H1 (cell line): ENCODE measurements around the gene THRB. TPM values are rescaled to one million over a fixed set of nuclear protein-coding genes. Genes with fewer than 3 reads are reported as not detected.

Experiments used
- CTCF ChIA-PET: fragments of 300-600 bp; sonication (Branson Sonifier 250); formaldehyde crosslinking; loops from one replicate; lab custom pipeline; 2021; ENCODE audit not compliant: partially characterized antibody; lab: Charles Lee
- POLR2A ChIA-PET: fragments of 300-600 bp; sonication (Branson Sonifier 250); formaldehyde crosslinking; loops from one replicate; lab custom pipeline; 2021; ENCODE audit warnings: inconsistent platforms; ENCODE audit not compliant: partially characterized antibody; lab: Charles Lee
- DNase-seq, 2 experiments: peaks; one replicate each; pipeline versions ENCODE4 v3.0.0 to v3.0.0-alpha.2; 2010 to 2022; ENCODE audit warnings: low spot score in 2 of 2, low read depth in 1 of 2, mixed read lengths in 1 of 2
- FAIRE-seq: peaks from 2 replicates; lab custom pipeline; 2011; peaks lifted over from hg19 to GRCh38; lab: Jason Lieb, UNC
- H2AFZ ChIP-seq: 2 replicates; pipeline ENCODE4 v1.8.1; 2012; ENCODE audit warnings: low read length, inconsistent platforms
- H2AK5ac ChIP-seq: 2 replicates; pipeline ENCODE4 v1.6.1; 2013; ENCODE audit warnings: low read depth, low read length
- H2BK120ac ChIP-seq: replicated peaks from 2 replicates; pipeline ENCODE3; 2013; ENCODE audit warnings: low read depth, low read length, inconsistent platforms
- H2BK12ac ChIP-seq: 2 replicates; pipeline ENCODE4 v1.6.1; 2013; ENCODE audit warnings: low read depth, low read length
- H2BK15ac ChIP-seq: 2 replicates; pipeline ENCODE4 v1.6.1; 2013; ENCODE audit warnings: low read length
- H2BK20ac ChIP-seq: 2 replicates; pipeline ENCODE4 v1.6.1; 2013; ENCODE audit warnings: low read length
- H2BK5ac ChIP-seq: 2 replicates; pipeline ENCODE4 v1.6.1; 2013; ENCODE audit warnings: low read depth, low read length
- H3K14ac ChIP-seq: 2 replicates; pipeline ENCODE4 v1.6.1; 2013; ENCODE audit warnings: inconsistent platforms; ENCODE audit not compliant: insufficient read length
- H3K18ac ChIP-seq: 2 replicates; pipeline ENCODE4 v1.6.1; 2013; ENCODE audit warnings: low read length; ENCODE audit errors: extremely low read depth
- H3K23ac ChIP-seq: 2 replicates; pipeline ENCODE4 v1.6.1; 2013; ENCODE audit warnings: inconsistent platforms; ENCODE audit not compliant: insufficient read length
- H3K23me2 ChIP-seq: 2 replicates; pipeline ENCODE4 v1.6.1; 2013; ENCODE audit warnings: low read depth, low read length
- H3K27ac ChIP-seq: 2 replicates; pipeline ENCODE4 v1.6.1; 2011; ENCODE audit warnings: low read depth, low read length, inconsistent platforms
- H3K27me3 ChIP-seq, 4 experiments: replicated peaks in 1 of 4; 1 replicate in 1 of 4; 2 replicates in 3 of 4; pipeline versions ENCODE4 v1.6.1 to v1.8.1; 2011 to 2013; ENCODE audit warnings: low read length in 3 of 4, mild to moderate bottlenecking in 3 of 4, inconsistent platforms in 2 of 4, mixed read lengths in 2 of 4, moderate library complexity in 1 of 4; ENCODE audit not compliant: control insufficient read depth in 3 of 4, insufficient read depth in 3 of 4; ENCODE audit errors: extremely low read depth in 1 of 4
- H3K36me3 ChIP-seq, 4 experiments: 2 replicates each; pipeline versions ENCODE4 v1.6.1 to v1.8.1; 2011 to 2013; ENCODE audit warnings: mild to moderate bottlenecking in 4 of 4, low read length in 3 of 4, moderate library complexity in 2 of 4, control low read depth in 1 of 4, inconsistent platforms in 1 of 4; ENCODE audit not compliant: insufficient read depth in 4 of 4, control insufficient read depth in 2 of 4
- H3K4ac ChIP-seq: replicated peaks from 2 replicates; pipeline ENCODE3; 2013; ENCODE audit warnings: low read length, low read depth, mixed read lengths, inconsistent platforms; ENCODE audit not compliant: insufficient read length
- H3K4me1 ChIP-seq, 4 experiments: replicated peaks in 1 of 4; 1 replicate in 1 of 4; 2 replicates in 3 of 4; pipeline versions ENCODE4 v1.6.1 to v1.8.1; 2011 to 2013; ENCODE audit warnings: low read length in 3 of 4, inconsistent platforms in 2 of 4, mixed read lengths in 1 of 4; ENCODE audit not compliant: insufficient read depth in 4 of 4, control insufficient read depth in 3 of 4
- H3K4me2 ChIP-seq, 2 experiments: 2 replicates each; pipeline versions ENCODE4 v1.6.1 to v1.8.1; 2011 to 2013; ENCODE audit warnings: low read depth in 2 of 2, low read length in 2 of 2, control low read depth in 1 of 2, inconsistent platforms in 1 of 2, mild to moderate bottlenecking in 1 of 2; ENCODE audit not compliant: insufficient read depth in 1 of 2
- H3K4me3 ChIP-seq, 4 experiments: fragments of 200-600, 300-600 bp in 1 of 4; sonication (generic), shearing (Covaris generic), sonication (Bioruptor Twin) in 1 of 4; 2 replicates each; pipeline versions ENCODE4 v1.5.1 to v1.8.1; 2011 to 2016; ENCODE audit warnings: low read length in 4 of 4, low read depth in 3 of 4, control low read depth in 2 of 4, inconsistent platforms in 2 of 4, mild to moderate bottlenecking in 2 of 4, mixed read lengths in 1 of 4, moderate library complexity in 1 of 4; ENCODE audit not compliant: insufficient read depth in 2 of 4; ENCODE audit errors: extremely low read depth in 1 of 4
- H3K56ac ChIP-seq: replicated peaks from 2 replicates; pipeline ENCODE3; 2013; ENCODE audit warnings: low read depth, mild to moderate bottlenecking, mixed read lengths, low read length, inconsistent platforms; ENCODE audit not compliant: insufficient read length
- H3K79me1 ChIP-seq: 2 replicates; pipeline ENCODE4 v1.6.1; 2013; ENCODE audit warnings: low read depth, low read length, control low read depth
- H3K79me2 ChIP-seq, 2 experiments: 2 replicates each; pipeline versions ENCODE4 v1.6.1 to v1.8.1; 2012 to 2013; ENCODE audit warnings: low read length in 2 of 2, mild to moderate bottlenecking in 2 of 2, inconsistent platforms in 1 of 2; ENCODE audit not compliant: insufficient read depth in 2 of 2, control insufficient read depth in 1 of 2
- H3K9ac ChIP-seq, 4 experiments: replicated peaks in 1 of 4; 1 replicate in 1 of 4; 2 replicates in 3 of 4; pipeline versions ENCODE4 v1.6.1 to v1.8.1; 2011 to 2013; ENCODE audit warnings: low read depth in 3 of 4, low read length in 3 of 4, control low read depth in 2 of 4, mild to moderate bottlenecking in 2 of 4, moderate library complexity in 2 of 4, inconsistent platforms in 1 of 4; ENCODE audit errors: extremely low read depth in 1 of 4
- H3K9me3 ChIP-seq, 2 experiments: 2 replicates each; pipeline versions ENCODE4 v1.6.1 to v1.8.1; 2012 to 2013; ENCODE audit warnings: mild to moderate bottlenecking in 2 of 2, moderate library complexity in 2 of 2, control low read depth in 1 of 2, inconsistent platforms in 1 of 2, low read depth in 1 of 2, low read length in 1 of 2, mixed read lengths in 1 of 2; ENCODE audit not compliant: insufficient read depth in 2 of 2
- H4K20me1 ChIP-seq, 2 experiments: replicated peaks in 1 of 2; 2 replicates each; pipeline versions ENCODE3 to v1.8.1; 2011 to 2013; ENCODE audit warnings: inconsistent platforms in 2 of 2, low read length in 2 of 2, mild to moderate bottlenecking in 1 of 2; ENCODE audit not compliant: insufficient read depth in 2 of 2, control insufficient read depth in 1 of 2
- H4K5ac ChIP-seq: 2 replicates; pipeline ENCODE4 v1.6.1; 2013; ENCODE audit warnings: low read length, low read depth, mixed read lengths, inconsistent platforms; ENCODE audit not compliant: insufficient read length
- H4K8ac ChIP-seq: 2 replicates; pipeline ENCODE4 v1.8.0; 2013; ENCODE audit warnings: mild to moderate bottlenecking, moderate library complexity, low read length, inconsistent platforms; ENCODE audit not compliant: insufficient read depth; ENCODE audit errors: extremely low read depth
- H4K91ac ChIP-seq: replicated peaks from 2 replicates; pipeline ENCODE3; 2013; ENCODE audit warnings: low read length, mixed read lengths, inconsistent platforms; ENCODE audit not compliant: insufficient read length
- ASH2L ChIP-seq: fragments of 200-600, 300-600 bp; sonication (generic); IDR thresholded peaks from one replicate; pipeline ENCODE4 v1.7.1; 2017; ENCODE audit warnings: low read length
- BCL11A ChIP-seq, 2 experiments: IDR thresholded peaks; one replicate each; pipeline ENCODE4 v1.6.1; 2011; ENCODE audit warnings: low read depth in 2 of 2, low read length in 2 of 2, mild to moderate bottlenecking in 2 of 2
- CEBPB ChIP-seq: IDR thresholded peaks from 2 replicates; pipeline ENCODE4 v1.6.1; 2012; ENCODE audit warnings: low read depth, low read length
- CHD1 ChIP-seq: IDR thresholded peaks from 2 replicates; pipeline ENCODE4 v1.6.1; 2012; ENCODE audit warnings: low read depth, low read length, improper control_type of control experiment
- EGR1 ChIP-seq: IDR thresholded peaks from 2 replicates; pipeline ENCODE4 v1.6.1; 2011; ENCODE audit warnings: low read depth, low read length, borderline replicate concordance
- EP300 ChIP-seq, 2 experiments: IDR thresholded peaks; 1 replicate in 1 of 2; 2 replicates in 1 of 2; pipeline ENCODE4 v1.6.1; 2011 to 2012; ENCODE audit warnings: low read depth in 2 of 2, low read length in 2 of 2, mild to moderate bottlenecking in 2 of 2, borderline replicate concordance in 1 of 2, inconsistent platforms in 1 of 2, moderate library complexity in 1 of 2
- EZH2 ChIP-seq: fragments of 200-600 bp; sonication (generic); IDR thresholded peaks from 2 replicates; pipeline ENCODE4 v1.7.1; 2012; ENCODE audit warnings: low read depth, mild to moderate bottlenecking, moderate library complexity, low read length, inconsistent platforms; ENCODE audit not compliant: severe bottlenecking
- JUN ChIP-seq: IDR thresholded peaks from 2 replicates; pipeline ENCODE4 v1.6.1; 2011; ENCODE audit warnings: low read depth, mild to moderate bottlenecking, improper control_type of control experiment, low read length
- KDM1A ChIP-seq: fragments of 200-600, 300-600 bp; sonication (generic); IDR thresholded peaks from 2 replicates; pipeline ENCODE4 v1.7.1; 2016; ENCODE audit warnings: mild to moderate bottlenecking, low read length, borderline replicate concordance
- KDM4A ChIP-seq: IDR thresholded peaks from one replicate; pipeline ENCODE4 v1.7.1; 2012; ENCODE audit warnings: low read depth, mild to moderate bottlenecking, moderate library complexity, low read length, inconsistent platforms; ENCODE audit not compliant: severe bottlenecking
- PHF8 ChIP-seq: fragments of 200-600 bp; sonication (generic); conservative IDR thresholded peaks from 2 replicates; pipeline ENCODE4 v1.7.1; 2012; ENCODE audit warnings: low read depth, mild to moderate bottlenecking, inconsistent platforms, low read length, moderate library complexity
- RXRA ChIP-seq: IDR thresholded peaks from 2 replicates; pipeline ENCODE4 v1.6.1; 2011; ENCODE audit warnings: low read depth, mild to moderate bottlenecking, low read length, moderate library complexity; ENCODE audit not compliant: insufficient read depth
- SAP30 ChIP-seq: fragments of 300-600 bp; sonication (generic); IDR thresholded peaks from 2 replicates; pipeline ENCODE4 v1.7.1; 2012; ENCODE audit warnings: low read length, moderate library complexity, mild to moderate bottlenecking, inconsistent platforms; ENCODE audit not compliant: insufficient read depth, insufficient replicate concordance
- ZNF274 ChIP-seq: IDR thresholded peaks from 2 replicates; pipeline ENCODE4 v1.7.0; 2012; ENCODE audit warnings: low read length, borderline replicate concordance; ENCODE audit errors: extremely low read depth
- WGBS, 2 experiments: shearing (Covaris generic) in 1 of 2; methylation state at CpG; one replicate each; pipeline versions ENCODE4 v1.1.6 to v1.1.7; 2013 to 2015; ENCODE audit warnings: low lambda C conversion rate in 2 of 2, mixed read lengths in 2 of 2, inconsistent platforms in 1 of 2, low coverage in 1 of 2, missing lambda C conversion rate in 1 of 2; ENCODE audit not compliant: insufficient replicate concordance in 2 of 2, insufficient coverage in 1 of 2, insufficient read length in 1 of 2; ENCODE audit errors: extremely low coverage in 1 of 2, missing lambda C conversion rate in 1 of 2; 5-methylcytosine and 5-hydroxymethylcytosine counted together
- polyA plus RNA-seq, 7 experiments: library from polyadenylated mRNA; depleted of rRNA in 3 of 7; stranded (reverse) in 5 of 7; unstranded in 2 of 7; fragments of >200 nt in 5 of 7; fragments of 200-250 nt in 2 of 7; gene quantifications; 1 replicate in 5 of 7; 2 replicates in 1 of 7; 4 replicates in 1 of 7; pipeline versions ENCODE4 v1.2.1 to v1.2.3, GENCODE V29; 2011 to 2013; ENCODE audit warnings: missing spikeins in 2 of 7, mixed read lengths in 2 of 7
- total RNA-seq: library from RNA; stranded (reverse); fragmentation: NEBNext Ultra II Directional; extraction: Animal tissue kit (Norgen Biotek cat#: 25700); gene quantifications from 2 replicates; pipeline ENCODE4 v1.2.1, GENCODE V29; 2021

The THRB gene
- total and polyA plus RNA-seq, 2 of the 8 experiments (the other 6 are each of a cell fraction or from before 2014, with no cell fraction given): 0.98 to 3.9 TPM

- no peaks in the 10 kb centered on the region for H3K36me3 ChIP-seq
- FAIRE-seq (no peak), DNase-seq (no peak)
- H2AK5ac ChIP-seq: no peak overlapping the region
- no peak overlapping the region for H3K4me3 ChIP-seq
- H2BK20ac ChIP-seq: no peak overlapping the region
- H3K9ac ChIP-seq: no peak overlapping the region
- H3K4ac ChIP-seq: no peak overlapping the region
- no peaks in the 10 kb centered on the region for H3K79me2 ChIP-seq
- no peak overlapping the region for H2AFZ ChIP-seq
- no peak overlapping the region for H2BK12ac ChIP-seq
- H2BK5ac ChIP-seq: no peak overlapping the region
- no peak overlapping the region for H2BK120ac ChIP-seq
- no peaks in the 10 kb centered on the region for H3K27me3 ChIP-seq
- H3K23ac ChIP-seq: no peak overlapping the region
- H3K18ac ChIP-seq: no peak overlapping the region
- no peak overlapping the region for H4K8ac ChIP-seq
- H4K5ac ChIP-seq: no peak overlapping the region
- no peak overlapping the region for H2BK15ac ChIP-seq
- no peak overlapping the region for H3K27ac ChIP-seq
- no peaks in the 10 kb centered on the region for H4K20me1 ChIP-seq
- H3K4me1 ChIP-seq: no peaks in the 10 kb centered on the region
- H3K9me3 ChIP-seq: no peaks in the 10 kb centered on the region
- H4K91ac ChIP-seq: no peak overlapping the region
- H3K56ac ChIP-seq: no peak overlapping the region
- WGBS, 2 experiments: 89% methylated on average over 5 of the region's 5 CpGs; no CpG with 5 or more reads in 1 of the 2 experiments
- ChIA-PET POLR2A (no interaction called here), CTCF (no interaction called here)
- H3K14ac ChIP-seq: no peak overlapping the region
- H3K23me2 ChIP-seq: no peaks in the 10 kb centered on the region
- H3K79me1 ChIP-seq: no peaks in the 10 kb centered on the region
- no peak overlapping the region for H3K4me2 ChIP-seq
- TF ChIP-seq EZH2: no peak
- no peak for TF ChIP-seq RXRA
- TF ChIP-seq ASH2L: no peak
- no peak for TF ChIP-seq KDM1A
- TF ChIP-seq BCL11A (IDR thresholded peaks at IDR 0.05; ENCODE audit: low read depth in 2 of 2, low read length in 2 of 2): no peak
- TF ChIP-seq PHF8: no peak
- TF ChIP-seq SAP30: no peak
- no peak for TF ChIP-seq JUN
- TF ChIP-seq ZNF274: no peak
- TF ChIP-seq EP300 (IDR thresholded peaks at IDR 0.05; ENCODE audit: borderline replicate concordance in 1 of 2, low read depth in 2 of 2, low read length in 2 of 2): no peak
- no peak for TF ChIP-seq CEBPB
- no peak for TF ChIP-seq KDM4A
- no peak for TF ChIP-seq EGR1
- TF ChIP-seq CHD1: no peak
These were observed 155.3 kb downstream of the THRB start for GRCh38 chr3:24339266-24339825.
